HG03139 (cell line): Measurements from ENCODE around the gene ALDH1A3.
"Not testable (repeated sequence)": the region's sequence is repeated elsewhere in the genome, so short reads cannot be mapped to it uniquely, and the experiment has no call there.

Experiments used
- ATAC-seq: cut with Tn5 transposase; IDR thresholded peaks from one replicate; pipeline ENCODE4 v1.9.1; 2021; ENCODE audit not compliant: unreplicated experiment

The ALDH1A3 gene

GRCh38 chr15:100879464-100880138 lies at the start of gene ALDH1A3:
ALDH1A3 (plus strand) TSS chr15:100879831; CDS start chr15:100879908, 77 bp downstream.
- ATAC-seq, result no peak

- no peak for ATAC-seq
Measured at GRCh38 chr15:100831467-100831866, 48.2 kb upstream of the ALDH1A3 start.

- no peak for ATAC-seq
Measured at GRCh38 chr15:100832149-100832942, 47.3 kb upstream of the ALDH1A3 start.

GRCh38 chr15:100833417-100834389 lies 45.9 kb upstream of the ALDH1A3 start:
- ATAC-seq, result no peak

GRCh38 chr15:100834731-100835130 lies 44.9 kb upstream of the ALDH1A3 start:
- no peak for ATAC-seq

GRCh38 chr15:100835636-100836035 lies 44.0 kb upstream of the ALDH1A3 start:
- ATAC-seq, result no peak

- no peak for ATAC-seq
Measured at GRCh38 chr15:100836501-100836900, 43.1 kb upstream of the ALDH1A3 start.

GRCh38 chr15:100841426-100841825 lies 38.2 kb upstream of the ALDH1A3 start:
- no peak for ATAC-seq

GRCh38 chr15:100842756-100843730 lies 36.6 kb upstream of the ALDH1A3 start:
- ATAC-seq, result no peak

GRCh38 chr15:100844167-100844566 lies 35.5 kb upstream of the ALDH1A3 start:
- ATAC-seq, result no peak

- no peak for ATAC-seq
Measured at GRCh38 chr15:100844778-100845177, 34.9 kb upstream of the ALDH1A3 start.

- ATAC-seq, result no peak
Measured at GRCh38 chr15:100847194-100847593, 32.4 kb upstream of the ALDH1A3 start.

- ATAC-seq, result peak; percentile 54
Measured at GRCh38 chr15:100849021-100849854, 30.4 kb upstream of the ALDH1A3 start.

GRCh38 chr15:100849855-100850218 lies 29.8 kb upstream of the ALDH1A3 start:
- ATAC-seq, result no peak

- not testable (repeated sequence) for ATAC-seq
Measured at GRCh38 chr15:100851428-100852015, 28.1 kb upstream of the ALDH1A3 start.

- no peak for ATAC-seq
Measured at GRCh38 chr15:100852630-100853029, 27.0 kb upstream of the ALDH1A3 start.

GRCh38 chr15:100853676-100854440 lies 25.8 kb upstream of the ALDH1A3 start:
- ATAC-seq, result no peak

GRCh38 chr15:100856867-100857266 lies 22.8 kb upstream of the ALDH1A3 start:
- ATAC-seq, result no peak
